Neural crest cell (in vitro differentiated cells): ENCODE results near the gene ENPEP. TPM values are rescaled to one million over a fixed set of nuclear protein-coding genes. Genes with fewer than 3 reads are reported as not detected.
"Not testable (repeated sequence)": the region's sequence is repeated elsewhere in the genome, so short reads cannot be mapped to it uniquely, and the experiment has no call there.

Experiments
- DNase-seq: peaks from one replicate; pipeline ENCODE4 v3.0.0; 2021; ENCODE audit warnings: low read depth, mixed read lengths, low spot score
- H3K27ac Mint-ChIP-seq: one replicate; pipeline ENCODE4 v1.8.0; 2021; ENCODE audit warnings: mild to moderate bottlenecking, mixed read lengths; ENCODE audit not compliant: unreplicated experiment
- H3K27me3 Mint-ChIP-seq: 2 replicates; pipeline ENCODE4 v1.8.0; 2021; ENCODE audit warnings: low read depth, mild to moderate bottlenecking, mixed read lengths
- H3K36me3 Mint-ChIP-seq: 2 replicates; pipeline ENCODE4 v1.8.0; 2021; ENCODE audit warnings: low read depth, mild to moderate bottlenecking, mixed read lengths
- H3K4me1 Mint-ChIP-seq: 2 replicates; pipeline ENCODE4 v1.8.0; 2021; ENCODE audit warnings: mixed read lengths
- H3K4me3 Mint-ChIP-seq: one replicate; pipeline ENCODE4 v1.8.0; 2021; ENCODE audit warnings: mild to moderate bottlenecking, mixed read lengths
- H3K9me3 Mint-ChIP-seq: 2 replicates; pipeline ENCODE4 v1.8.0; 2021; ENCODE audit warnings: mixed read lengths
- CTCF ChIP-seq: fragments of 200-600 bp; sonication (generic); conservative IDR thresholded peaks from 2 replicates; pipeline ENCODE4 v1.5.0; 2021; ENCODE audit warnings: antibody characterized with exemption, mild to moderate bottlenecking
- total RNA-seq: library from RNA; stranded (reverse); gene quantifications from 2 replicates; pipeline ENCODE4 v1.2.1, GENCODE V29; 2021

Gene ENPEP
- total RNA-seq, 1 donor from 2014 or later = 7.3 TPM

- no peak for DNase-seq
- no peak overlapping the region for H3K27ac Mint-ChIP-seq
These were observed 3.2 kb upstream of the ENPEP start for GRCh38 chr4:110472583-110473329.

GRCh38 chr4:110474481-110474880 is 1.5 kb upstream of the ENPEP start:
- H3K27me3 Mint-ChIP-seq = no peaks in the 10 kb centered on the region
- TF ChIP-seq CTCF = no peak
- no peaks in the 10 kb centered on the region for H3K36me3 Mint-ChIP-seq
- DNase-seq = no peak
- H3K4me3 Mint-ChIP-seq = no peak overlapping the region
- H3K27ac Mint-ChIP-seq = no peak overlapping the region
- H3K4me1 Mint-ChIP-seq = no peaks in the 10 kb centered on the region
- no peaks in the 10 kb centered on the region for H3K9me3 Mint-ChIP-seq

More at GRCh38 chr4:110472583-110473329, 3.2 kb upstream of the ENPEP start:
- TF ChIP-seq CTCF = no peak
- Mint-ChIP-seq H3K4me1 (no peaks in the 10 kb centered on the region), H3K4me3 (no peak overlapping the region), H3K9me3 (peaks cover 2% of the 10 kb centered on the region), H3K27me3 (no peaks in the 10 kb centered on the region), H3K36me3 (no peaks in the 10 kb centered on the region)

DNA sequence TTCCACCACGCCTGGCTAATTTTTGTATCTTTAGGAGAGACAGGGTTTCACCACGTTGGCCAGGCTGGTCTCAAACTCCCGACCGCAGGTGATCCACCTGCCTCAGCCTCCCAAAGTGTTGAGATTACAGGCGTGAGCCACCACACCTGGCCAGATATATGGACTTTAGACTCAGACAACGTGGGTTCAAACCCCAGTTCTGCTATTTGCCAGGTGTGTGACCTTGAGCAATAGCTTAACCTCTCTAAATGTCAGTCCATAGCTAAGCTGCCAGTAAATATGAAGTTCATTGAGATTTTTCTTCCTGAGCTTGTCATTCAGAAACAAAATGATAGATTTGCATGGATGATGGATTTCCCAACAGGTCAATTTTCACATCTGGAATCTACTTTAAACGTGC is 875 bp upstream of the ENPEP start:
- not testable (repeated sequence) for H3K4me1 Mint-ChIP-seq, H3K36me3 Mint-ChIP-seq, DNase-seq, H3K4me3 Mint-ChIP-seq, H3K9me3 Mint-ChIP-seq, H3K27ac Mint-ChIP-seq, H3K27me3 Mint-ChIP-seq

- H3K27ac Mint-ChIP-seq = no peak overlapping the region
- no peaks in the 10 kb centered on the region for H3K27me3 Mint-ChIP-seq
- TF ChIP-seq CTCF = no peak
- H3K4me3 Mint-ChIP-seq = no peak overlapping the region
- no peaks in the 10 kb centered on the region for H3K9me3 Mint-ChIP-seq
- DNase-seq = no peak
- H3K36me3 Mint-ChIP-seq = no peaks in the 10 kb centered on the region
- no peaks in the 10 kb centered on the region for H3K4me1 Mint-ChIP-seq
These were observed 1.9 kb downstream of the ENPEP start for GRCh38 chr4:110477836-110478235.

GRCh38 chr4:110480031-110480549 is 4.1 kb downstream of the ENPEP start:
- no peaks in the 10 kb centered on the region for H3K4me1 Mint-ChIP-seq

More at GRCh38 chr4:110480031-110480549, 4.1 kb downstream of the ENPEP start:
- H3K27ac Mint-ChIP-seq = no peak overlapping the region
- no peaks in the 10 kb centered on the region for H3K36me3 Mint-ChIP-seq
- no peak overlapping the region for H3K4me3 Mint-ChIP-seq
- no peaks in the 10 kb centered on the region for H3K9me3 Mint-ChIP-seq
- DNase-seq = no peak
- H3K27me3 Mint-ChIP-seq = no peaks in the 10 kb centered on the region
- TF ChIP-seq CTCF = peak; percentile 40
